GM23338 (cell line): ENCODE data around the gene RHOBTB3.

Experiments used
- CREB1 ChIP-seq: fragments of 250-450 bp; sonication (Bioruptor Pico); IDR thresholded peaks from 2 replicates; pipeline ENCODE4 v1.5.0; 2020; ENCODE audit warnings: low read depth, mild to moderate bottlenecking, moderate library complexity
- CTCF ChIP-seq, 2 experiments: fragments of 200-600 bp in 1 of 2; sonication (generic) in 1 of 2; conservative IDR thresholded peaks; 2 replicates each; pipeline versions ENCODE4 v1.5.1 to v1.6.1; 2016 to 2017; ENCODE audit warnings: antibody characterized with exemption in 2 of 2, low read depth in 2 of 2, mild to moderate bottlenecking in 2 of 2, moderate library complexity in 1 of 2
- EZH2 ChIP-seq: fragments of 200-600 bp; sonication (generic); IDR thresholded peaks from one replicate; pipeline ENCODE4 v1.8.0; 2017; ENCODE audit warnings: antibody characterized with exemption, mild to moderate bottlenecking, low read depth; ENCODE audit not compliant: unreplicated experiment
- EZH2phosphoT487 ChIP-seq: fragments of 200-600 bp; sonication (generic); IDR thresholded peaks from one replicate; pipeline ENCODE4 v1.8.1; 2018; ENCODE audit warnings: antibody characterized with exemption; ENCODE audit not compliant: unreplicated experiment
- JUNB ChIP-seq: IDR thresholded peaks from one replicate; pipeline ENCODE4 v1.6.1; 2016; ENCODE audit warnings: antibody characterized with exemption; ENCODE audit not compliant: unreplicated experiment
- NANOG ChIP-seq: IDR thresholded peaks from 2 replicates; pipeline ENCODE4 v1.6.1; 2016; ENCODE audit warnings: antibody characterized with exemption, borderline replicate concordance
- POLR2AphosphoS5 ChIP-seq: IDR thresholded peaks from 2 replicates; pipeline ENCODE4 v1.6.1; 2016; ENCODE audit warnings: antibody characterized with exemption, low read depth
- STAT1 ChIP-seq: IDR thresholded peaks from one replicate; pipeline ENCODE4 v1.6.1; 2016; ENCODE audit warnings: antibody characterized with exemption; ENCODE audit not compliant: unreplicated experiment
- ZNF114 ChIP-seq: fragments of 250-450 bp; sonication (Bioruptor Pico); IDR thresholded peaks from 2 replicates; pipeline ENCODE4 v1.5.0; 2020; ENCODE audit warnings: mild to moderate bottlenecking, moderate library complexity
- TF ChIP-seq, protein P1 (sequence below): IDR thresholded peaks from one replicate; pipeline ENCODE4 v1.6.1; 2018; ENCODE audit warnings: antibody characterized with exemption; ENCODE audit not compliant: unreplicated experiment

- TF ChIP-seq CTCF (conservative IDR thresholded peaks at IDR 0.05; ENCODE audit: low read depth in 2 of 2) (no peak), POLR2AphosphoS5 (no peak), EZH2 (no peak), EZH2phosphoT487 (no peak), JUNB (no peak), CREB1 (no peak), ZNF114 (no peak), NANOG (no peak), STAT1 (no peak)
- TF ChIP-seq, protein P1, sequence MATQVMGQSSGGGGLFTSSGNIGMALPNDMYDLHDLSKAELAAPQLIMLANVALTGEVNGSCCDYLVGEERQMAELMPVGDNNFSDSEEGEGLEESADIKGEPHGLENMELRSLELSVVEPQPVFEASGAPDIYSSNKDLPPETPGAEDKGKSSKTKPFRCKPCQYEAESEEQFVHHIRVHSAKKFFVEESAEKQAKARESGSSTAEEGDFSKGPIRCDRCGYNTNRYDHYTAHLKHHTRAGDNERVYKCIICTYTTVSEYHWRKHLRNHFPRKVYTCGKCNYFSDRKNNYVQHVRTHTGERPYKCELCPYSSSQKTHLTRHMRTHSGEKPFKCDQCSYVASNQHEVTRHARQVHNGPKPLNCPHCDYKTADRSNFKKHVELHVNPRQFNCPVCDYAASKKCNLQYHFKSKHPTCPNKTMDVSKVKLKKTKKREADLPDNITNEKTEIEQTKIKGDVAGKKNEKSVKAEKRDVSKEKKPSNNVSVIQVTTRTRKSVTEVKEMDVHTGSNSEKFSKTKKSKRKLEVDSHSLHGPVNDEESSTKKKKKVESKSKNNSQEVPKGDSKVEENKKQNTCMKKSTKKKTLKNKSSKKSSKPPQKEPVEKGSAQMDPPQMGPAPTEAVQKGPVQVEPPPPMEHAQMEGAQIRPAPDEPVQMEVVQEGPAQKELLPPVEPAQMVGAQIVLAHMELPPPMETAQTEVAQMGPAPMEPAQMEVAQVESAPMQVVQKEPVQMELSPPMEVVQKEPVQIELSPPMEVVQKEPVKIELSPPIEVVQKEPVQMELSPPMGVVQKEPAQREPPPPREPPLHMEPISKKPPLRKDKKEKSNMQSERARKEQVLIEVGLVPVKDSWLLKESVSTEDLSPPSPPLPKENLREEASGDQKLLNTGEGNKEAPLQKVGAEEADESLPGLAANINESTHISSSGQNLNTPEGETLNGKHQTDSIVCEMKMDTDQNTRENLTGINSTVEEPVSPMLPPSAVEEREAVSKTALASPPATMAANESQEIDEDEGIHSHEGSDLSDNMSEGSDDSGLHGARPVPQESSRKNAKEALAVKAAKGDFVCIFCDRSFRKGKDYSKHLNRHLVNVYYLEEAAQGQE, result no peak
These were observed 39.9 kb downstream of the RHOBTB3 start for GRCh38 chr5:95770830-95771708.
